ENCODE results near the gene FGFBP2.
"Not testable (repeated sequence)": the region's sequence is repeated elsewhere in the genome, so short reads cannot be mapped to it uniquely, and the experiment has no call there.

FGFBP2 gene

DNA sequence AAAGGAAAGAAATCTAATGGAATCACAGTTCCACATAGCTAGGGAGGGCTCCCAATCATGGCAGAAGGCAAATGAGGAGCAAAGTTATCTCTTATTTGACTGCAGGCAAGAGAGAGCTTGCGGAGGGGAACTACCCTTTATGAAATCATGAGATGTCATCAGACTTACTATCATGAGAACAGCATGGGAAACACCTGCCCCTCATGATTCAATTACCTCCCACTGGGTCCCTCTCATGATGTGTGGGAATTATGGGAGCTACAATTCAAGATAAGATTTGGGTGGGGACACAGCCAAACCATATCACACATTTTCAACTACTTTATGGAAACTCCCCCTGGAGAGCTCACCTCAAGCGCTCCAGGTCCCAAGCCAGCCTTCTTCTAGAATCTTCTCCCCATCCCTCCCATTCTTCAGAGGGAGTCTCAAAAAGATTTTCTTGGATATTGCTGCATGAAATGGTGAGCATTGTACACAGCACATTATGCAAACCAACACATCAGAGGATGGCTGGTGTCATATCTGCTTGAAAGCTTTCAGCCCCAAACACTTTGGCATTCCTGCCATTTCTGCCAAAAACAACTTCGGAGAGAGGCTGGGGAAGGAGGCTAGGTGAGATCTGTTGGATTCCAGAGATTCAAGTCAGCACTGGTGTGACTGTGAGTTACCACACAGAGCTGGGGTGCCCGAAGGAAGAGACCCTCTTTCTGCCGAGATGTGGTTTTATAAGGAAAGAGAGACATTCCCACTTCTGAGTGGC, 31.3 kb downstream of the FGFBP2 start:
- no peak for DNase-seq (ENCODE audit: low read depth in 1 of 2, low spot score in 1 of 2)

DNA sequence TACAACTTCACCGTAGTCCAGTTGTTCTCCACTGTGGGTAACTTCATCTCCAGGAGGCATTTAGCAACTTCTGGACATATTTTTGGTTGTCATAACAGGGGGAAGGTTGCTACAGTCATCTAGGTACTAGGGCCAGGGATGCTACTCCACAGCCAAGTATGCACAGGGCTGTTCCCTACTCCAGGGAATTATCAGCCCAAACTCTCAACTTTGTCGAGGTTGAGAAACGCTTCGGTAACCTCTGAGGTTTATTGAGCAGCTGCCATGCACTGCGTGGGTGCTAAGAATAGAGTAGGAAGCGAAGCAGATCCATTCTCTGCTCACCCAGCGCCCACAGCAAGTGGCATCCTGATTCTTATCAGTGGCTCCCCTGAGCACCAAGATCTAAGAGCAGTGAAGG, 32.7 kb downstream of the FGFBP2 start:
- no peak for DNase-seq (ENCODE audit: low read depth in 1 of 2, low spot score in 1 of 2)

GRCh38 chr4:15929540-15929939, 33.4 kb downstream of the FGFBP2 start:
- no peak for DNase-seq (ENCODE audit: low read depth in 1 of 2, low spot score in 1 of 2)

- DNase-seq (ENCODE audit: low read depth in 1 of 2, low spot score in 1 of 2): no peak
Observed at GRCh38 chr4:15928883-15929282, 34.1 kb downstream of the FGFBP2 start.

- no peak for DNase-seq (ENCODE audit: low read depth in 1 of 2, low spot score in 1 of 2)
Observed at GRCh38 chr4:15926486-15926885, 36.5 kb downstream of the FGFBP2 start.

- DNase-seq (ENCODE audit: low read depth in 1 of 2, low spot score in 1 of 2): no peak
Observed at GRCh38 chr4:15925830-15926229, 37.1 kb downstream of the FGFBP2 start.

- DNase-seq (ENCODE audit: low read depth in 1 of 2, low spot score in 1 of 2): no peak
Observed at GRCh38 chr4:15921592-15921932, 41.4 kb downstream of the FGFBP2 start.

DNA sequence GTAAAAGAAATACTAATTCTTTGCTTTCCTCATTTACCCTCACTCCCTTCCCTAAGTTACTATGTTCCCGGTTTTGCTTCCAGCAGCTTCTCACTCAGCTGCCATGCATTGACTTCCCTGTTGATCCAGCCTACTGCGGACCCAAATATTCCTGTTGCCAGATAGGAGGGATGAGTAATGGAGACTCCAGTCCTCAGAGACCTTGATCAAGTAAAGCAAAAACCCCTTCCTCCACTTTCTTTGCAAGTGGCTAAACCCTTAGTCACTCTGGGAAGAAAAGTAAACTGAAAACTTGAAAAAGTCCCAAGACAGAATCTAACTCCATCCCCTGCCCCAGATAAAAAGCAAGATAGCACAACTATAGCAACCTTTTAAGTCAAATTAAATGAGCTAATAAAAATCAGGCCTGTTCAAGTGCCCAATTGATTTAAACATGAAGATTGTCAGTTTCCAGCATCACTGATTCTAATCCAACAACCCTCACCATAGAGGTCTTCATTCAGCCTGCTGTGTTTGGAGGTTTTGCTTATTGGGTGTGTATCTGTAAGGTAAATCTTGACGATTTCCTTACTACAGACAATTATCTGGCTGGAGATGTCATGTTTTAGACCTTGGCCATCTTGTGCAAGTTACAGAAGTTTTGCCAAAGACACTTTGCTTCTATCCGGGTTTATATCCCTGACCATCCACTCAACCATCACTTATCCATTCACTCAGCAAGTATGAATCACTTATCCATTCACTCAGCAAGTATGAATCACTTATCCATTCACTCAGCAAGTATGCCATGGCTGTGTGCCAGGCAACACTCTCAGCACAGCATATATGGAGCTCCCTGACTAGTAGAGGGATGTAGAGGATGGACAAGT, 42.0 kb downstream of the FGFBP2 start:
- no peak for DNase-seq (ENCODE audit: low read depth in 1 of 2, low spot score in 1 of 2)

DNA sequence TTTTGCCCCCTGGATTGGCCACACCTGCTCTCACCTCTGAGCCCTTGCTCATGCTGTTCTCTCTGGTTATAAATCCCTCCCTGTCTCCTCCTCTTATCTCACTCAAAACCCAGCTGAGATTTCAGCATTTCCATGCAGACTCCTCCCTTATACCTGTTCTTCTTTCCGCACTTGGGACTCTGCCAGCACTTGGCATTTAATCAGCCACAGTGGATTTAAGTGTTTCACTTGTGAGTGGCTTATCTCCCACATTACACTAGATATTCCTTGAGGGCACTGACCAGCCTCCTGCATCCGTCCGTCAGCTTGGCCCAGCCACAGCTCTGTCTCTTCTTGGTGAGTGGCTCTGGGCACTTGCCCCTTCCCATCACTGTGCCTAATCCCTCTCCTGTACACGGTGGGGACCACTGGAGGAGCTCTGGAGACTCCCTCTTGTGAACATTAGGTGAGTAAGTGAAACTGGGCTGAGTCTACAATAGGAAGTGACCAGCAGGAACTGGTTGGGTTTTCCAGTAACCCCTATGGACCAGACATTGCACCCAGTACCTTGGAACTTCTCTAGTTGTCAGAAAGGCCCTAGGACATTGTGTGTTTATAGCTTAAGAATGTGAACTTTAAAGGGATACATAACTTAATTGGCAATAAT, 44.4 kb downstream of the FGFBP2 start:
- no peak for DNase-seq (ENCODE audit: low read depth in 1 of 2, low spot score in 1 of 2)

DNA sequence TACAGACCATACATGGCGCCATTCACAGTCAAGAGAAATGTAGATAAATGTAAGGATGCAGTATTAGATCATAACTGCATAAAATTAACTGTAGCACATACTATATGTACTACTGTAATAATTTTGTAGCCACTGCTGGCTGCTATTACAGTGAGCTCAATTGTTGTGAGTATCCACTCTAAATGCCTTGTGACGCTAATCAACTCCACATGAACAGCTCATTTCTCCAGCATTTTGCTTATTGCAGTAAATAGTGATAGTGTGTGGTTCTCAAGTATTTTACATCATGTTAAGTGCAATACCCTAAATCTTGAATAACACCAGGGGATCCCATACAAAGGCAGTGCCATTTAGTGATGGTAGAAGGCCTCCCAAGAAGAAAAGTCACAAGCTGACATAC, 45.7 kb downstream of the FGFBP2 start:
- no peak for DNase-seq (ENCODE audit: low read depth in 1 of 2, low spot score in 1 of 2)

DNA sequence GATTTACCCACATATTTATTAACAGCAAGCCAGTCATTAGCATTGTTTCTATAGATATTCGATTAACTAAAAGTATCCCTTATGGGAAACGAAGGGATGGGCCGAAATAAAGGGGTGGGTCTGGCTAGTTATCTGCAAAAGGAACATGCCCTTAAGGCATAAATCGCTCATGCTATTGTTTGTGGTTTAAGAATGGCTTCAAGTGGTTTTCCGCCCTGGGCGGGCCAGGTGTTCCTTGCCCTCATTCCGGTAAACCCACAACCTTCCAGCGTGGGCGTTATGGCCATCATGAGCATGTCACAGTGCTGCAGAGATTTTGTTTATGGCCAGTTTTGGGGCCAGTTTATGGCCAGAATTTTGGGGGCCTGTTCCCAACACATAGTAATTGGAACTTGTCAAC, 46.6 kb downstream of the FGFBP2 start:
- DNase-seq (ENCODE audit: low read depth in 1 of 2, low spot score in 1 of 2): not testable (repeated sequence)

GRCh38 chr4:15914736-15915135, 48.2 kb downstream of the FGFBP2 start:
- no peak for DNase-seq (ENCODE audit: low read depth in 1 of 2, low spot score in 1 of 2)

- DNase-seq (ENCODE audit: low read depth in 1 of 2, low spot score in 1 of 2): no peak
Observed at GRCh38 chr4:15914291-15914690, 48.7 kb downstream of the FGFBP2 start.

DNA sequence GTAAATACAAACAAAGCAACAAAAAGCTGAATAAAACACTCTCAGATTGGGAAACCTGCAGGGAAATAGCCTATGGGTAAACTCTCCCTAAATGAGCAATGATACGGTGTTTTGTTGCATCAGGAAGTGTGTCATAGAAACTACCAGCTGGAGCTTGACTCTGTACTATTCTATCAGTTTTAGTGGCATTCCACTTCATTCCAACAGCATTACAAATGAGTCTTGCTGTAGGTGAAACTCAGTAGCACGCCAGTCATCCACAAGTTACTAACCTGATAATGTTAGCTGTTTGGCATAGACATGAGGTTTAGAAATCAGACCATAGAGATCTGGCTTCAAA, 49.4 kb downstream of the FGFBP2 start:
- no peak for DNase-seq (ENCODE audit: low read depth in 1 of 2, low spot score in 1 of 2)

DNA sequence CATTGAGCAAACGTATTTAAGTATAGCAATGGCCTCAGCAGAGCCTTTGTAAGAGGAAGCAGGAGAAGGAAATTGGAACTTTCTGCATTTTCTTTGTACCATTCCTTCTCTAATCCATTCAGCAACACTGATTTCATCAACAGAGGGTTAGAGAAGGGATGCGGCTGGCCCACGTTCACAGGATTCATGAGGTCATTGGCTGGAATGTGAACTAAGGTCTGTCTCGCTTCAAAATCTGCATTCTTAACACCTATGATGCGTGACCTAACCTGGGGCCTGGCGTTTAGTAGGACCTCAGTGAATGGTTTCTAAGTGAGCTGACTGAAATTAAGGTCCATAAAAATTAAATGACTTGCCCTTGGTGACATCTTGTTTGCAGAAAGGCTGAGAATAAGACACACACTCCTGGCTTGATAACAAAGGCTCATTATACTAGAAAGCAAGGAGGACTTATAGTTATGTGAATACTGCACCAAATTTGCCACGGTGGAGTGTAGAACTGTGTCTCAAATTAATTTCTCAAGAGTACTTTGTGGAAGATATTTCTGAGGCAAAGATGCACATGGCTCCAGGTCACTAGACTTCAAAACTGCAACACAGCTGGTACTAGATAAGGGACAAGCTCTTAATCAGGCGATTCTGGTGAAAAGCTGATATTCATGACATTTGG, 49.9 kb downstream of the FGFBP2 start:
- no peak for DNase-seq (ENCODE audit: low read depth in 1 of 2, low spot score in 1 of 2)

GRCh38 chr4:15912236-15912635, 50.7 kb downstream of the FGFBP2 start:
- DNase-seq (ENCODE audit: low read depth in 1 of 2, low spot score in 1 of 2): no peak

Data from activated CD4-positive, alpha-beta T cell treated with anti-CD3 and anti-CD28 coated beads, Interleukin-2, amount 50 U/mL, for 24 hours (primary cell).